Fibroblast of skin of back (primary cell): ENCODE measurements around the gene TMEM18.

Experiments
- DNase-seq: peaks from one replicate; pipeline ENCODE4 v3.0.0-alpha.2; 2013

TMEM18 gene

GRCh38 chr2:671787-672605, 5.2 kb downstream of the TMEM18 start:
- DNase-seq: no peak

GRCh38 chr2:671072-671471, 6.1 kb downstream of the TMEM18 start:
- no peak for DNase-seq

- no peak for DNase-seq
These were observed 6.6 kb downstream of the TMEM18 start for GRCh38 chr2:670637-671036.

GRCh38 chr2:669323-669722, 7.9 kb downstream of the TMEM18 start:
- peak; percentile 27 for DNase-seq

- no peak for DNase-seq
These were observed 9.2 kb downstream of the TMEM18 start for GRCh38 chr2:668000-668398.

- DNase-seq: peak; percentile 67
These were observed 9.7 kb downstream of the TMEM18 start for GRCh38 chr2:667332-667999.

- no peak for DNase-seq
These were observed 10.8 kb downstream of the TMEM18 start for GRCh38 chr2:666441-666840.

GRCh38 chr2:665340-666073, 11.7 kb downstream of the TMEM18 start:
- no peak for DNase-seq

- DNase-seq: no peak
These were observed 13.1 kb downstream of the TMEM18 start for GRCh38 chr2:664063-664462.

- DNase-seq: no peak
These were observed 14.0 kb downstream of the TMEM18 start for GRCh38 chr2:663221-663620.

- DNase-seq: no peak
These were observed 15.9 kb downstream of the TMEM18 start for GRCh38 chr2:661360-661635.

- DNase-seq: no peak
These were observed 16.4 kb downstream of the TMEM18 start for GRCh38 chr2:660586-661359.

GRCh38 chr2:660029-660428, 17.2 kb downstream of the TMEM18 start:
- DNase-seq: no peak

- no peak for DNase-seq
These were observed 18.8 kb downstream of the TMEM18 start for GRCh38 chr2:658426-658825.

GRCh38 chr2:657766-658165, 19.4 kb downstream of the TMEM18 start:
- DNase-seq: no peak

- no peak for DNase-seq
These were observed 20.5 kb downstream of the TMEM18 start for GRCh38 chr2:656676-657075.

- peak; percentile 34 for DNase-seq
These were observed 21.6 kb downstream of the TMEM18 start for GRCh38 chr2:655626-656025.

- no peak for DNase-seq
These were observed 22.3 kb downstream of the TMEM18 start for GRCh38 chr2:654896-655295.

- DNase-seq: no peak
These were observed 23.4 kb downstream of the TMEM18 start for GRCh38 chr2:653645-654425.

GRCh38 chr2:652881-653480, 24.2 kb downstream of the TMEM18 start:
- DNase-seq: no peak

GRCh38 chr2:651951-652373, 25.2 kb downstream of the TMEM18 start:
- DNase-seq: no peak
